ENCODE measurements around the gene BMPR1B.

The BMPR1B gene

DNA sequence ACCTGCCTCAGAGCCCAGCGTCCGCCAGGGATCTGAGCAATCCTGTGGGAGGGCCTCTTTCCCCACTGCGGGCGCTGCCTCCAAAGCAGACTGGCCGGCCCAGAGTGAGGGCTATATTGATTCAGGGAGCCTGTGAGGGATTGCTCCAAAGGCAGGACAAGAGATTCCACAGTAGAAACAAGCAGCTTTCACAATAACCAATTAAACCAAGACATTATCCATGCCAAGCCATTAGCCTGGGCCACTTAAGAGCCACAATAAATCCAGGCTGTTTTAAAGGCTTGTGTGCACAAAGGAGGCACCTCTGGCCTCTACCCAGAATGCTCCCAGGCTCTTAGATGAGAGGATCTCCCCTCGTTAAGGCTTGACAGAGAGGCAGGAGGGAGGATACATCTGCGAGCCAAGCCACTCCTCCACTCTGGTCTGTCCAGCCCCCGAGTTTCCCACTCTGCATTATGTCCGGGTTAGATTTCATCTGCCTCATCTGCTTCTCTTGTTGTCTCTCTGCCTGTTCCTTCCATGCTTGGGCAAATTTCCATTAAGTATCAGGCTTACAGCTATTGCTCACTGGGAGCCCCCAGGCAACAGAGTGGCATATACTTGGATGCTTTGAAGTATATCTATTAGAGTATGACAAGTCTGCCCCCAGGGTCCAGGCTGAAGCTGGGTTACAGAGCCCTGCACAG is 433.1 kb downstream of the BMPR1B start:
- Histone ChIP-seq H3K4me3 (ENCODE audit: low read depth in 1 of 5, low read length in 5 of 5) (no peak overlapping the region), H3K9ac (ENCODE audit: low read length in 5 of 5) (no peak overlapping the region), H3K36me3 (ENCODE audit: control insufficient read depth in 5 of 5, insufficient read depth in 5 of 5, low read length in 5 of 5) (no peaks in the 10 kb centered on the region), H3K4me1 (ENCODE audit: control insufficient read depth in 5 of 5, insufficient read depth in 5 of 5, low read length in 5 of 5) (no peaks in the 10 kb centered on the region), H3K27ac (ENCODE audit: low read depth, low read length) (no peak overlapping the region), H3K9me3 (ENCODE audit: control insufficient read depth in 5 of 5, low read length in 5 of 5) (no peaks in the 10 kb centered on the region), H3K27me3 (ENCODE audit: control insufficient read depth in 5 of 5, insufficient read depth in 4 of 5, low read length in 5 of 5) (peaks cover 0 to 4% (median 0%) of the 10 kb centered on the region in 5 donors)

- H3K27ac ChIP-seq (ENCODE audit: low read depth, low read length), result no peak overlapping the region
These were observed 433.8 kb downstream of the BMPR1B start for GRCh38 chr4:95191537-95191936.

DNA sequence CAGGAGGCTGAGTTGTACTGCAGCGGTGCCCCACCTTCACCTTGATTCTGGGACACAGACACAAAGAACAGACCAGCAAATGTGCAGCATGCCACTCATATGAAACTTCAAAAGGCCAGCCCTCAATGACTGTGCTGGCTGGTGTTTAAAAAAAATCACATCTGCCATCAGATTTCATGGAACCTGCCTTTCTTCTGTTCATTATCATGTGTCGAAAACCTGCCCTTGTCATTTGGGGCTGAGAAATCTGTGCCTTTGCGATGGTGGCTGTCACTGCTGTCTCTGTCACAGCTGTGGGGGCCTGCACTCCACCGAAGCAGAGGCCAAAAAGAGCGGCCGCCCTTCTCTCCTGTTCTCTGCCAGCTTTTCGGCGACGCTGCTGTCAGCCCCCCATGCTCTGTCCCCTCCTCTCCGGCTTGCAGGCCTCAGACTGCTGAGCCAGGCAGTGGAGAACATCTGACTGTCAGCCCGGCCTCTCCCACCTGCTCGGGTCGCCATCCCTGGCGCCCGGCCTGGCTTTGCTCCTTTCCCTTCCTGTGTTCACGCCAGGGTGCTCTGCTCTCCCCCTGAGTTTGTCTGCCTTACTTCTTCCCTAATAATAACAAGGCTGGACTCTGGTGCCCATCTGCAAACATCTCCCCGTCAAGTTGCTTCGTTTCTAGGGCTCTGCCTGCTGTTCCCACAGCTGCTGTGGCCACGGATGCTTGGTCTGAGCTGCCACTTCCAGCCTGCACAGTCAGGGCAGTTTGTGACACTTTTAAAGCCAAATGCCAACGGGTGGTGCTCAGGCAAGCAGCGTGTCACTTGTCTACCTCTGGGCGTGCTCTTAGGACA is 435.9 kb downstream of the BMPR1B start:
- peaks cover 0 to 4% (median 0%) of the 10 kb centered on the region in 5 donors for H3K27me3 ChIP-seq (ENCODE audit: control insufficient read depth in 5 of 5, insufficient read depth in 4 of 5, low read length in 5 of 5)
- H3K9me3 ChIP-seq (ENCODE audit: control insufficient read depth in 5 of 5, low read length in 5 of 5), result no peaks in the 10 kb centered on the region
- no peaks in the 10 kb centered on the region for H3K4me1 ChIP-seq (ENCODE audit: control insufficient read depth in 5 of 5, insufficient read depth in 5 of 5, low read length in 5 of 5)
- H3K36me3 ChIP-seq (ENCODE audit: control insufficient read depth in 5 of 5, insufficient read depth in 5 of 5, low read length in 5 of 5), result no peaks in the 10 kb centered on the region
- H3K4me3 ChIP-seq (ENCODE audit: low read depth in 1 of 5, low read length in 5 of 5), result no peak overlapping the region
- no peak overlapping the region for H3K9ac ChIP-seq (ENCODE audit: low read length in 5 of 5)
- H3K27ac ChIP-seq (ENCODE audit: low read depth, low read length), result no peak overlapping the region

More at GRCh38 chr4:95191537-95191936, 433.8 kb downstream of the BMPR1B start:
- no peaks in the 10 kb centered on the region for H3K36me3 ChIP-seq (ENCODE audit: control insufficient read depth in 5 of 5, insufficient read depth in 5 of 5, low read length in 5 of 5)
- no peak overlapping the region for H3K4me3 ChIP-seq (ENCODE audit: low read depth in 1 of 5, low read length in 5 of 5)
- H3K4me1 ChIP-seq (ENCODE audit: control insufficient read depth in 5 of 5, insufficient read depth in 5 of 5, low read length in 5 of 5), result no peaks in the 10 kb centered on the region
- no peak overlapping the region for H3K9ac ChIP-seq (ENCODE audit: low read length in 5 of 5)
- H3K9me3 ChIP-seq (ENCODE audit: control insufficient read depth in 5 of 5, low read length in 5 of 5), result no peaks in the 10 kb centered on the region
- peaks cover 0 to 4% (median 0%) of the 10 kb centered on the region in 5 donors for H3K27me3 ChIP-seq (ENCODE audit: control insufficient read depth in 5 of 5, insufficient read depth in 4 of 5, low read length in 5 of 5)

GRCh38 chr4:95197353-95197752 is 439.6 kb downstream of the BMPR1B start:
- Histone ChIP-seq H3K27ac (ENCODE audit: low read depth, low read length) (no peak overlapping the region), H3K27me3 (ENCODE audit: control insufficient read depth in 5 of 5, insufficient read depth in 4 of 5, low read length in 5 of 5) (peaks cover 0 to 4% (median 0%) of the 10 kb centered on the region in 5 donors), H3K36me3 (ENCODE audit: control insufficient read depth in 5 of 5, insufficient read depth in 5 of 5, low read length in 5 of 5) (no peaks in the 10 kb centered on the region), H3K9me3 (ENCODE audit: control insufficient read depth in 5 of 5, low read length in 5 of 5) (no peaks in the 10 kb centered on the region), H3K4me1 (ENCODE audit: control insufficient read depth in 5 of 5, insufficient read depth in 5 of 5, low read length in 5 of 5) (no peaks in the 10 kb centered on the region), H3K9ac (ENCODE audit: low read length in 5 of 5) (no peak overlapping the region), H3K4me3 (ENCODE audit: low read depth in 1 of 5, low read length in 5 of 5) (no peak overlapping the region)

- Histone ChIP-seq H3K4me1 (ENCODE audit: control insufficient read depth in 5 of 5, insufficient read depth in 5 of 5, low read length in 5 of 5) (no peaks in the 10 kb centered on the region), H3K9ac (ENCODE audit: low read length in 5 of 5) (no peak overlapping the region), H3K36me3 (ENCODE audit: control insufficient read depth in 5 of 5, insufficient read depth in 5 of 5, low read length in 5 of 5) (peaks cover 0 to 3% (median 0%) of the 10 kb centered on the region in 5 donors), H3K9me3 (ENCODE audit: control insufficient read depth in 5 of 5, low read length in 5 of 5) (no peaks in the 10 kb centered on the region), H3K4me3 (ENCODE audit: low read depth in 1 of 5, low read length in 5 of 5) (no peak overlapping the region), H3K27me3 (ENCODE audit: control insufficient read depth in 5 of 5, insufficient read depth in 4 of 5, low read length in 5 of 5) (no peaks in the 10 kb centered on the region), H3K27ac (ENCODE audit: low read depth, low read length) (no peak overlapping the region)
These were observed 441.2 kb downstream of the BMPR1B start for GRCh38 chr4:95198961-95199360.

- Histone ChIP-seq H3K27ac (ENCODE audit: low read depth, low read length) (no peak overlapping the region), H3K4me1 (ENCODE audit: control insufficient read depth in 5 of 5, insufficient read depth in 5 of 5, low read length in 5 of 5) (peaks cover 0 to 5% (median 0%) of the 10 kb centered on the region in 5 donors), H3K9ac (ENCODE audit: low read length in 5 of 5) (no peak overlapping the region)
These were observed 446.6 kb downstream of the BMPR1B start for GRCh38 chr4:95204267-95204844.

DNA sequence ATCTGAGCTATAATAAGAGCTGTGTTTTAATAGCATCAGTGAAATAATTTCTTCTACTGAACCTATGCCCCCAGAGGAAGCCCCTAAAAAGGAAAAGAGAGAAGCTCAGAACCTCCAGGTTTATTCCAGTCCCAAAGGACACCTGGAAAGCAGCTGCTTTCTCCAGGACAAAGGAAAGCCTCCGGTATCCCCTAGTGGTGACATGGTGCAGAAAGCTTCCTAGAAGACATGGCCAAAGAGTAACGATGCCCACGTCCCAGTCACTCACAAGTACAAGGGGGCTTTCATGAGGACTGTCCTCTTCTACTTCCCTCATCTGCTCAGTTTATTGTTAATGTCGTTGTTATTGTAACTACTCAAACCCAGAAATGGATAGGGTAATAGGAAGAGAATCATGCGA is 447.1 kb downstream of the BMPR1B start:
- no peaks in the 10 kb centered on the region for H3K27me3 ChIP-seq (ENCODE audit: control insufficient read depth in 5 of 5, insufficient read depth in 4 of 5, low read length in 5 of 5)
- no peak overlapping the region for H3K9ac ChIP-seq (ENCODE audit: low read length in 5 of 5)
- peaks cover 0 to 4% (median 0%) of the 10 kb centered on the region in 5 donors for H3K36me3 ChIP-seq (ENCODE audit: control insufficient read depth in 5 of 5, insufficient read depth in 5 of 5, low read length in 5 of 5)
- H3K4me1 ChIP-seq (ENCODE audit: control insufficient read depth in 5 of 5, insufficient read depth in 5 of 5, low read length in 5 of 5), result peaks cover 0 to 5% (median 0%) of the 10 kb centered on the region in 5 donors
- no peak overlapping the region for H3K27ac ChIP-seq (ENCODE audit: low read depth, low read length)
- H3K9me3 ChIP-seq (ENCODE audit: control insufficient read depth in 5 of 5, low read length in 5 of 5), result no peaks in the 10 kb centered on the region
- no peak overlapping the region for H3K4me3 ChIP-seq (ENCODE audit: low read depth in 1 of 5, low read length in 5 of 5)

More at GRCh38 chr4:95204267-95204844, 446.6 kb downstream of the BMPR1B start:
- no peak overlapping the region for H3K4me3 ChIP-seq (ENCODE audit: low read depth in 1 of 5, low read length in 5 of 5)
- H3K27me3 ChIP-seq (ENCODE audit: control insufficient read depth in 5 of 5, insufficient read depth in 4 of 5, low read length in 5 of 5), result no peaks in the 10 kb centered on the region
- no peaks in the 10 kb centered on the region for H3K9me3 ChIP-seq (ENCODE audit: control insufficient read depth in 5 of 5, low read length in 5 of 5)
- H3K36me3 ChIP-seq (ENCODE audit: control insufficient read depth in 5 of 5, insufficient read depth in 5 of 5, low read length in 5 of 5), result peaks cover 0 to 4% (median 0%) of the 10 kb centered on the region in 5 donors
